NCI-H146 treated with DMSO at 0.1 percent for 48 hours (cell line): ENCODE results near the gene COL6A5.

Source experiments
- DNase-seq: peaks from one replicate; lab custom pipeline; 2025; ENCODE audit not compliant: unreplicated experiment; lab: John Stamatoyannopoulos, UW

Gene COL6A5

DNA sequence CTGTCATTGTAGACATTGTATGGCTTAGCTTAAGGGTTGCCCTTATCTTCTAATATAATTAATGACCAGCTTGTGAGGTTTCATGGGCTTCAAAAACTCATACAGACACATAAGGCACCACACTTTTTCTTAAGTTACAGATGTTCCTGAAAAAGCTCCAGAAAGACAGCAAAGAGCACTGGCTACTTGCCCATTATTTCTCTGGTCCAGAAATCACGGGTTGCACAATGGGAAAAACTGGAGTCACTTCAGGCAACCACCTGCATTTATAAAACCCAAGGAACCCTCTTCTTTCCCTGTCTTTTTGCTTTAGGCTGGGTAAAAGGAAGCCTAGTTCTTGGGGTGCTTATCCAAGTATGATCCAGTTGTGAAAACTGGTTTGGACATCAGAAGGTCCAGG is 169.2 kb downstream of the COL6A5 start:
- no peak for DNase-seq

GRCh38 chr3:130515755-130516154 is 170.3 kb downstream of the COL6A5 start:
- DNase-seq, result no peak

- DNase-seq, result no peak
Observed at GRCh38 chr3:130516645-130517512, 171.4 kb downstream of the COL6A5 start, which contains the start of gene COL6A6. Gene COL6A6 (plus strand): TSS chr3:130517177. CDS start chr3:130560365, 43,188 bp downstream.

DNA sequence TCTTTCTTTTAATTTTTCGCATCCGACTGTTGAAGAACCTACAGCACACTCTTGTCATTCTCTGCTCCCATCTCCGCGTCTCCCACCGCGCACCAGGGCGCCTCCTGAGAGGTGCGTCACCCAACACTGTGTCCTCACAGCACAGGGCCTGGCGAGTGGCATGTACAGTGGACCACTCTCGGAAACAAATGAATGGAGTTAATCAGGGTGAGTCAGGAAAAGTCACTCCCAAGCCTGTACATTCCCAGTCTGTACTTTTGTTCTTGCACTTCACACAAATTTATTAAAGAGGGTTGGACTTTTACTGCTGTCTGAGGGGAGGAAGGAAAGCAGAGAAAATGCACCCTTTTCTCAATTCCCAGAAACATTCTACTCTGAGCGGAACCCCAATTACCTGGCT is 172.1 kb downstream of the COL6A5 start:
- no peak for DNase-seq

GRCh38 chr3:130519754-130520153 is 174.3 kb downstream of the COL6A5 start:
- DNase-seq, result no peak

- no peak for DNase-seq
Observed at GRCh38 chr3:130522399-130522798, 176.9 kb downstream of the COL6A5 start.

GRCh38 chr3:130527426-130527825 is 182.0 kb downstream of the COL6A5 start:
- no peak for DNase-seq

DNA sequence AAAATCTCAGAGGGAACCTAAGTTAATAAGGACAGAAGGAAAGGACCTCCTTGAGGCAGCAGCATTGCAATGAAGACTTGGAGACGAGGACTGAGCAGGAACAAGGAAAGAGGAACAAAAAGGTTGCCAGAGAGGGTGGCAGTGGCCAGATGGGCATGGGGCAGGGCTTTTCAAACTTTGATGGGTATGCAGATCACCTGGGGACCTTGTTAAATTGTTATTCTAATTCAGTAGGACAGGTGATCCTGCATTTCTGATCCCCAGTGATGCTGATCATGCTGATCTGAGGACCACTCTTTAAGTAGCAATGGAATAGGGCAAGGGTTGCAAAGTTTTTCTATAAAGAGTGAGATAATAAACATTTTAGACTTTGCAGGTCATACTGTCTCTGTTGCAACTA is 182.6 kb downstream of the COL6A5 start:
- no peak for DNase-seq

GRCh38 chr3:130529486-130530215 is 184.2 kb downstream of the COL6A5 start:
- peak; percentile 56 for DNase-seq

DNA sequence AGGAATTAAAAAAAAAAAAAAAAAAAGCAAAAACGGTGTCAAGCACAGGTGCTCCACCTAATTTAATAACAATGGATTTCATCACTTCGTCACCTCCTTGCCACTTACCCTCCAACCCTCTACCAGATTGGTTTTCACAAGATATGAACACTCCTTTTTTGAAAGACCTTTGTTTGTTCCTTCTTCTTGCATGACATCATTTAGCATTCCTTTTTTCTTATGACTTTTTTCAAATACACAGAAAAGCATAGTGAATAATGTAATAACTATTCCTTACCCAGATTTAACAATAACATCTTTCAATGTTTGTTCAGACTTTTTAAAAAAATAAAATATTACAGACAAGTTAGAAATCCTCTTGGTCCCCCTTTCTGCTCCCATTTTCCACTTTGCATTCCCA is 187.8 kb downstream of the COL6A5 start:
- no peak for DNase-seq
